ENCODE results near the gene PCDH15.

The PCDH15 gene

DNA sequence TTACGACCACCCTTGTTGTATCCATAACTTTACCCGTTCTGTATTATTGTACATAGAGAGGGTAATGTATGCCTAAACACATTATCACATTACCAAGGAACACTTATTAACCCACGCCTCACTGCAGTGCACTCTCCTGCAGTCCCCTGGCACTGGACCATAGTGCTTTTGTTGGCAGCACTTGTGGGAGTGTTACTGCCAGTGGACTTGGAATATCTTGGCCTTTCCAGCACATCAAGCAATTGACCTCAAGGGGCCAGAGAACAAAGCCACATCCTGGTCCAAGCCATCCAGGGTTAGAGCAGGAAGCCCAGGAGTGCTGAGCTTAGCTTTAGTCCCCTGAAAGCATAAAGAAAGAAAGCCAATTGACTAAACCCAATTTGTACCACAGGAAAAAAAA is 304.2 kb downstream of the PCDH15 start:
- H2AFZ ChIP-seq (ENCODE audit: low read depth, low read length) = no peak overlapping the region
- no peak overlapping the region for H3K27ac ChIP-seq (ENCODE audit: low read length)
- TF ChIP-seq EZH2 (IDR thresholded peaks at IDR 0.05; ENCODE audit: borderline replicate concordance, low read depth, low read length, severe bottlenecking) = no peak
- TF ChIP-seq, protein P1, sequence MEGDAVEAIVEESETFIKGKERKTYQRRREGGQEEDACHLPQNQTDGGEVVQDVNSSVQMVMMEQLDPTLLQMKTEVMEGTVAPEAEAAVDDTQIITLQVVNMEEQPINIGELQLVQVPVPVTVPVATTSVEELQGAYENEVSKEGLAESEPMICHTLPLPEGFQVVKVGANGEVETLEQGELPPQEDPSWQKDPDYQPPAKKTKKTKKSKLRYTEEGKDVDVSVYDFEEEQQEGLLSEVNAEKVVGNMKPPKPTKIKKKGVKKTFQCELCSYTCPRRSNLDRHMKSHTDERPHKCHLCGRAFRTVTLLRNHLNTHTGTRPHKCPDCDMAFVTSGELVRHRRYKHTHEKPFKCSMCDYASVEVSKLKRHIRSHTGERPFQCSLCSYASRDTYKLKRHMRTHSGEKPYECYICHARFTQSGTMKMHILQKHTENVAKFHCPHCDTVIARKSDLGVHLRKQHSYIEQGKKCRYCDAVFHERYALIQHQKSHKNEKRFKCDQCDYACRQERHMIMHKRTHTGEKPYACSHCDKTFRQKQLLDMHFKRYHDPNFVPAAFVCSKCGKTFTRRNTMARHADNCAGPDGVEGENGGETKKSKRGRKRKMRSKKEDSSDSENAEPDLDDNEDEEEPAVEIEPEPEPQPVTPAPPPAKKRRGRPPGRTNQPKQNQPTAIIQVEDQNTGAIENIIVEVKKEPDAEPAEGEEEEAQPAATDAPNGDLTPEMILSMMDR (IDR thresholded peaks at IDR 0.05; ENCODE audit: borderline replicate concordance, extremely low read depth, low read length, poor library complexity, severe bottlenecking) = no peak
- H3K27me3 ChIP-seq (ENCODE audit: insufficient read depth, low read length, poor library complexity) = no peaks in the 10 kb centered on the region
- H3K4me2 ChIP-seq (ENCODE audit: insufficient read depth, low read length) = no peak overlapping the region
- DNase-seq (no peak), ATAC-seq (ENCODE audit: insufficient read depth, low read depth) (no peak)
- H3K79me2 ChIP-seq (ENCODE audit: insufficient read depth, low read length) = no peaks in the 10 kb centered on the region
- H4K20me1 ChIP-seq (ENCODE audit: insufficient read depth, low read length) = no peaks in the 10 kb centered on the region
- H3K4me3 ChIP-seq (ENCODE audit: low read depth in 1 of 2, low read length in 2 of 2) = no peak overlapping the region
- H3K9ac ChIP-seq (ENCODE audit: low read depth, low read length) = no peak overlapping the region
- no peaks in the 10 kb centered on the region for H3K36me3 ChIP-seq (ENCODE audit: insufficient read depth, low read length)
- peaks cover 3% of the 10 kb centered on the region for H3K9me3 ChIP-seq (ENCODE audit: insufficient read depth, low read length, severe bottlenecking)
- no peaks in the 10 kb centered on the region for H3K4me1 ChIP-seq (ENCODE audit: insufficient read depth, low read length)

DNA sequence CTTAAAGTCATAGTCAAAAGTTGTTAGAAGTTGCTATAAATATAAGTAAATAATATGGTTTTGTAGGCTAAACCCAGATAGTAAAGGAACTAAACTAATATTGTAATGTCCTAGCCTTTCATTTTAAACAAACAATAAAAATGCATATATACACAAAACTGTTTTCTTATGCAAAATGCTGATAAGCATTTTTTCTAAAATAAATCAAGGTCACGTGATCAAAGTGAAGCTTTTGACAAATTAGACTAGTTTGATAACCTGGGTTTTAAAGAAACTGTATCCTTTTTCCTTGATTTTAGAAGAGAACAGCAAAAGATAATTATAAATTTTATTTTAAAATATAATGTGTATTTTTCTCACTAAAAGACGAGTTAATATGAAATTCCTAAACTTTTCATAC is 313.3 kb downstream of the PCDH15 start:
- ATAC-seq (ENCODE audit: insufficient read depth, low read depth) (no peak), DNase-seq (no peak)
- TF ChIP-seq, protein P1 (IDR thresholded peaks at IDR 0.05; ENCODE audit: borderline replicate concordance, extremely low read depth, low read length, poor library complexity, severe bottlenecking) = no peak
- no peak for TF ChIP-seq EZH2 (IDR thresholded peaks at IDR 0.05; ENCODE audit: borderline replicate concordance, low read depth, low read length, severe bottlenecking)
- H4K20me1 ChIP-seq (ENCODE audit: insufficient read depth, low read length) = no peaks in the 10 kb centered on the region
- no peaks in the 10 kb centered on the region for H3K79me2 ChIP-seq (ENCODE audit: insufficient read depth, low read length)
- no peak overlapping the region for H3K4me3 ChIP-seq (ENCODE audit: low read depth in 1 of 2, low read length in 2 of 2)
- H2AFZ ChIP-seq (ENCODE audit: low read depth, low read length) = no peak overlapping the region
- H3K36me3 ChIP-seq (ENCODE audit: insufficient read depth, low read length) = no peaks in the 10 kb centered on the region
- H3K4me2 ChIP-seq (ENCODE audit: insufficient read depth, low read length) = no peak overlapping the region
- H3K9me3 ChIP-seq (ENCODE audit: insufficient read depth, low read length, severe bottlenecking) = no peaks in the 10 kb centered on the region
- no peaks in the 10 kb centered on the region for H3K27me3 ChIP-seq (ENCODE audit: insufficient read depth, low read length, poor library complexity)
- H3K4me1 ChIP-seq (ENCODE audit: insufficient read depth, low read length) = no peaks in the 10 kb centered on the region
- H3K27ac ChIP-seq (ENCODE audit: low read length) = no peak overlapping the region
- no peak overlapping the region for H3K9ac ChIP-seq (ENCODE audit: low read depth, low read length)

DNA sequence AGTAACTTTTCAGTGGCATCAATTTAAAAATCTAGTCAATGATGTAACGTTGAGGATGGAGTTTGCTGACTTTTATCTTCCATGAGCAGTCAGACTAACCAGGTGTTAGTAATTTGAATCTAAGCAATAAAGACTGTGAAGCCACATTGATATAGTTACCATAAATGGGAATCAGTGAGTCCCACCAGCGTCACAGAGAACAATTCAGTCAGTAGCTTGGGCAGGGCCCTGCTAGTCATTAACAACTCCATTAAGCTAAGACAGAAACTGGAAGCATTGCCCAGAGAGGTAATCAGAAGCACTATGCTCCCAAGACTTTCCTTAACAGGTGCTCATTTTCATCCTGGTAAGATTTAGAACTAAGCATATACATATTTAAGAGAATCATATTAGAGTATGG is 315.1 kb downstream of the PCDH15 start:
- no peaks in the 10 kb centered on the region for H3K4me1 ChIP-seq (ENCODE audit: insufficient read depth, low read length)
- ATAC-seq (ENCODE audit: insufficient read depth, low read depth) = no peak
- H3K36me3 ChIP-seq (ENCODE audit: insufficient read depth, low read length) = no peaks in the 10 kb centered on the region
- no peak overlapping the region for H3K27ac ChIP-seq (ENCODE audit: low read length)
- no peaks in the 10 kb centered on the region for H4K20me1 ChIP-seq (ENCODE audit: insufficient read depth, low read length)
- no peak for DNase-seq
- H3K27me3 ChIP-seq (ENCODE audit: insufficient read depth, low read length, poor library complexity) = no peaks in the 10 kb centered on the region
- H3K4me2 ChIP-seq (ENCODE audit: insufficient read depth, low read length) = no peak overlapping the region
- H3K79me2 ChIP-seq (ENCODE audit: insufficient read depth, low read length) = no peaks in the 10 kb centered on the region
- TF ChIP-seq, protein P1 (IDR thresholded peaks at IDR 0.05; ENCODE audit: borderline replicate concordance, extremely low read depth, low read length, poor library complexity, severe bottlenecking) = no peak
- TF ChIP-seq EZH2 (IDR thresholded peaks at IDR 0.05; ENCODE audit: borderline replicate concordance, low read depth, low read length, severe bottlenecking) = no peak
- H3K4me3 ChIP-seq (ENCODE audit: low read depth in 1 of 2, low read length in 2 of 2) = no peak overlapping the region
- no peak overlapping the region for H3K9ac ChIP-seq (ENCODE audit: low read depth, low read length)
- no peak overlapping the region for H2AFZ ChIP-seq (ENCODE audit: low read depth, low read length)
- no peaks in the 10 kb centered on the region for H3K9me3 ChIP-seq (ENCODE audit: insufficient read depth, low read length, severe bottlenecking)

DNA sequence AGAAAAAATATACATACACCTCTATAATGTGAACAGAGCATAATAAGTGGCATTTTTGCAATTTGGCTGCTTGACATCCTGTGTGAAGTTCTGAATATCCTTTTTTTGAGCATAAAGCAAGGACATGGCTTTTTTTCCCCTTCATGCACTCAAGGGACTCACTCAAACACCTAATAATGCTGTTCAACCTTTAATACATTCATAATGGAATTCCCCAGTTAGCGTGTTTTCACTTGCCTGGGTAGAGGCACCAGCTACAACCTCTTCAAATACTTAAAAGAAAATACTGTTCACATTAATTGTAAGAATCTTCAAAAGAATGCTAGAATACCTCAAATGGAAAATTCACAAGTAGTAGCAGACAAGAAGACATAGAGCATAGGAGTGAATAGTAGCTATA is 316.8 kb downstream of the PCDH15 start:
- Histone ChIP-seq H3K36me3 (ENCODE audit: insufficient read depth, low read length) (no peaks in the 10 kb centered on the region), H3K4me3 (ENCODE audit: low read depth in 1 of 2, low read length in 2 of 2) (no peak overlapping the region), H3K79me2 (ENCODE audit: insufficient read depth, low read length) (no peaks in the 10 kb centered on the region), H2AFZ (ENCODE audit: low read depth, low read length) (no peak overlapping the region), H3K27ac (ENCODE audit: low read length) (no peak overlapping the region), H3K9ac (ENCODE audit: low read depth, low read length) (no peak overlapping the region), H3K4me1 (ENCODE audit: insufficient read depth, low read length) (no peaks in the 10 kb centered on the region), H3K27me3 (ENCODE audit: insufficient read depth, low read length, poor library complexity) (no peaks in the 10 kb centered on the region), H4K20me1 (ENCODE audit: insufficient read depth, low read length) (no peaks in the 10 kb centered on the region), H3K4me2 (ENCODE audit: insufficient read depth, low read length) (no peak overlapping the region), H3K9me3 (ENCODE audit: insufficient read depth, low read length, severe bottlenecking) (no peaks in the 10 kb centered on the region)
- ATAC-seq (ENCODE audit: insufficient read depth, low read depth) (no peak), DNase-seq (no peak)
- TF ChIP-seq, protein P1 (IDR thresholded peaks at IDR 0.05; ENCODE audit: borderline replicate concordance, extremely low read depth, low read length, poor library complexity, severe bottlenecking) = no peak
- TF ChIP-seq EZH2 (IDR thresholded peaks at IDR 0.05; ENCODE audit: borderline replicate concordance, low read depth, low read length, severe bottlenecking) = no peak

All from DND-41 (cell line).